SHP77 (cell line): ENCODE data around the gene MSI2.

ENCODE experiments used
- DNase-seq, 2 experiments: peaks; one replicate each; lab custom pipeline; 2025; lab: John Stamatoyannopoulos, UW

Gene MSI2

DNA sequence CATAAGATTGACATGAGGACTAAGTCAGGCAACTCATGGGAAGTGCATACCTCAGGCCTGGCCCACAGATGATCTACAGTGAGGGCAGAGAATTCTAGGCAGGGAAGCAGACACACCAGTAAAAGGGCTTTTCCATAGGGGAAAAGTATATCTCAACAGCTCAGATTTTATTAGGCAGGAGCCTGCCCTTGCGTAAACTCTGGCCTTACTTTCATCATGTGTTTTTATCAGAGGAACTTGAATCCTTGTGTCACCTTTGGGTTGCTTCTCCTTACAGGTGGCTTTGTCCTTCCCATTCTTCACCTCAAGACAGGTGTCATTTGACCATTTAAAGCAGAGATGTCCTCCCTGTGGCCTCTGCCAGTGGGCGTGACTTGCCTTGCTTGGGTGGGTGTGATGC lies 138.1 kb downstream of the MSI2 start:
- no peak for DNase-seq

GRCh38 chr17:57395721-57396321 lies 139.5 kb downstream of the MSI2 start:
- no peak for DNase-seq

- DNase-seq, result no peak
These were observed 140.2 kb downstream of the MSI2 start for GRCh38 chr17:57396511-57396921.

DNA sequence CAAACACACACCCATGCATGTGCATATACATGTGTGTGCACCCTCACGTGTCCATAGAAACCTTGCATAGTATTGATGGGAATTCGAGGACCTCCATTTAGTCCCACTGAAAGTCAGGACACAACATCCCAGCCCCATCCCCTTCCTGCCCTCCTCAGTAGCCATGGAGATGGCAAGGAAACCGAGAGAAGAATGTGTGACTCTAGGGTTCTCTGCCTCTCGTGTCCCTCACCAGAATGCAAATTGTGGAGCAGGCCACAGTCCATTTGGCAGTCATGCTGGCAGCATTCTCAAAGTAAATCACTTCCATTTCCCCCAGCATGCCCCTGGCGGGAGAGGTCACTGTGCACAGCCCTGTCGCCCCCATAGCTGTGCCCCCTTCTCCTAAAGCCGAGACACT lies 141.1 kb downstream of the MSI2 start:
- DNase-seq, result no peak

DNA sequence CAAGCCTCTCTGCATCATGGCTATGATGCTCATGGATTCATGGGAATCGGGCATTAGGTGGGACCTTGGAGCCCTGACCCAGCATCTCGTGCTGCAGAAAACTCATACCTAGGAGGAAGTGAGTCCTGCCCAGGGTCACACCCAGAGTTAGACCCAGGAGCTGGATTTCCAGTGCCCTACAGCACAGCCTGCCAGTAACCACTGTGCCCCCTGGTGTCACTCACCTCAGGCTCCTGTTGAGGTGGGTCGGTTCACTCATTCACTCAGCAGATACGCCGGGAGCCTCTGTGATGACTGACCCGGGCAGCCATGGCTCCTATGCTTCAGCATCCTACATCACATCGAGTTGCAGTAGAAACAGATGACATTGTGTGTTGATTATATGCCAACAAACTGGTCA lies 143.4 kb downstream of the MSI2 start:
- DNase-seq, result no peak

- no peak for DNase-seq
These were observed 144.3 kb downstream of the MSI2 start for GRCh38 chr17:57400648-57401047.

DNA sequence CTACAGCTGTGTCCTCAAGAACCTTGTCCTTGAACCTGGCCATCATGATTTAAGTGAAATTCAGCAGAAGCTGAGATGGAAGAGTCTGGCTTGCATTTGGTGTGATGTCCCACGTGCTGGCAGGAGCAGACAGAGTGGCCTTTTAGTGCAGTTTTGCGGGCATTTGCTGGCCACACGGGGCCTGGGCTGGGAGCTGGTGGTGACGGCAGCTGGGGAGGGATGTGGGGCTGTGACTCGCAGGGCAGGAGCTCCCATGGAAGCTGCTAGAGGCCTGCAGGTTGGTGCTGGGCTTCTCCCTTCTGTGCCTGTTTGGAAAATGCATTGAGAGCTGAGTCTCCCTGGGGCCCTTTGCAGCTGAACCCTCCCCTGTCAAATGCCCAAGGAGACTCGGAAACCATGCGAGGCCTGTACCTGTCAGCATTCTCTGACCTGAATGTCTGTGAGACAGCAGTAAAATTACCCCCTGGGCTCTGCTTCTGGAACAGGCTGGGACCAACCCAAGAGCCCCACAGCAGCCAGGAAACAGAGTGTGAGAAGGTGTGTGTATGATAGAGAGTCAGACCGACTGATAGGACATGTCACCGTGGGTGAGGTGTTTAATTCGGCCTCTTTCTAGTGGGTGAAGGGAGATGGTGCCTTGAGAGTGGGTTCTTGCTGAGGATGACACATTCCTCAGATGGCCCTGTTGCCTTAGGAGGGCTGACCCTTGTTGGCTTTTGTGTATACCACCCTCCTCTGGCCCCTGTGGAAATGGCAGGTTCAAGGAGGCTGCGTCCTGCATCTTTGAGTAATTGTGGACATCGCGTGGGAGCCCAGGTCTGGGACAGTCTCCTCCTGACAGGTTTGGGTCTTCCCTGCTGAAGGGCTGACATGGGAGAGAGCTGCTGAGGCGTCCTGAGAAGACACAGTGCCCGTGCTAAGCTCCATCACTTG lies 145.5 kb downstream of the MSI2 start:
- no peak for DNase-seq

DNA sequence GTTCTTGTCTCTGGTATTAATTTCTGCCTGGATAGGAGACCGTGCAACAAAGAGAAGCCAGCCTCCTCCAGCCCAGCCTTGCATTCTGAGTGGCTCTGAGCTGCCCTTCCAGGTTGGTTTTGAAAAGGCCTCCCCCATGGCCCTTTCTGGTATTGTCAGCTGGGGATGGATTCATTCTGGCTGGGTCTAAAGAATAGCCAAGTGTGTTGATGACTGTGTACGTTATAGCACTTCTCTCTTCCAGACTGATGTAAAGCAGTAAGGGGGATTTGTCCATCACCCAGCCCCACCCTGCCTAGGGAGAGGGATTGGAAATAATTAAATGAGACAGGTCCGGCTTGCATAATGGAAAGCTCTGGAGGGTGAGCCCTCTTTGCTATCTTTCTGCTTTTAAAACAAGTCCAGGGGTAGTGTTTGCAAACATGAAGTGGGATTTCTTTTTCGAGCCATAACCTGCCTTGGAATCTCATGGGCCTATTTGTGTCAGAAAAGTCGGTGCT lies 146.4 kb downstream of the MSI2 start:
- DNase-seq, result no peak

DNA sequence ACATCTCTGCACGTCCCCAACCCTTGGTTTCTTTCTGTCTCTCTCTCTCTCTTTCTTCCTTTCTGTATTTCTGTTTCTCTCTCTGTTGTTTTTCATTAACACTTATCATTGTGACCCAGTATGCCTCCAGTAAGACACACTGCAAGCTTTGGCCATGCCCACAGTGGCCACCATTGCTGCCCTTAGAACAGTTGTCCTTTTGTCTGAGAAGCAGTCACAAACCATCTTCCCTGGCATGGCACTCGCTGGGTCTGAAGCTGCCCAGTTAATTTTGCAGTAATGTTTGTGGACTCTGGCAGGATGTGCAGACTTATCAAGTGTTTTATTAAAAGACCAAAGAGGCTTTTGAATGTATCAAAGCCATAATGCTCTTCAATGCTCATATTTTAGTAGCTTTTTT lies 146.9 kb downstream of the MSI2 start:
- no peak for DNase-seq

DNA sequence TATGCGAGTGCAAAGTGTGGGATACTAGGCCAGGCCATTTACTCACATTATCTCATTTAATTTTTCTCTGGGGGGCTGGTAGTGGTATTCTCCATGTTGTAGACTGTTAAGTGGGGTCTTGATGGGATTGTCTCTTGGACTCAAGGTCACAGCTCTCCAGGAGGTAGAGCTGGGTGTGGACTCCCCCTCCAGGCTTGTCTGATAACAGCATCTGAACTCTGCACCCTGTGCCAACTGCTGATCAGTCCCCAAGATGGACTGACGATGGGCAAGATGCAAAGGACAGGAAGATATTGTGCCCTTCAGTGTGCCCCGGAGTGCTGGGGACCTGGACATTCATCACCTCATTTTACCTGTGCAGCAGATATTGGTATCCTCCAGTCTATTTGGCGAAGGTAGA lies 147.8 kb downstream of the MSI2 start:
- DNase-seq, result no peak

DNA sequence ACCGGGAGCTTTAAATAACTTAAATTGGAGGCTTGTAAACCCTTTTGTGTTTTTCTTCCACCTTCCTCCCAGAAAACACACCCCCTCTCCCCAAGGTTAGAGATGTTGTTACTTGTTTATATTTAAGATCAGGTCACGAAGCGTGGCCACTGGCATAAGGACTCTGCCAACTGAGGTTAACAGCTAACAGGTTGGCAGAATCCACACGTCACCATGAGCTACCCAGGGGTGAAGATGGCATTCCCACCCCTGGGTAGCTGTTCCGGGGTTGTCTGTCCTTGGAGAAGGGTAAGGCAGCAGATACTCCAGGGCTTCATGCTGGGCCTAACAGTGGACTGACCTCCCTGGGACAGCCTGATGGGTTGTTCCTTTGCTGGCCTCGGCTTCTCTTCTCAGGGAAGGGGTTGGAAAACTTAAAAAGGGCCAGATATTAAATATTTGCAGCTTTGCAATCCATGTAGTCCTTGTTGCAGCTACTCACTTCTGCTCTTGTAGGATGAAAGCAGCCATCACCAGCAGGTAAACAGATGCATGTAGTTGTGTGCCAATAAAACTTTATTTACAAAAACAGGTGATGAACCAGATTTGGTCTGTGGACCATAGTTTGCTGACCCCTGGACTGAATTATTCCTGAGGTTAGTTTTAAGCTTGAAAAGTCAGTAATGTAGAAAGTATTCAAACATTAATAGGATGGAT lies 148.6 kb downstream of the MSI2 start:
- DNase-seq, result no peak

DNA sequence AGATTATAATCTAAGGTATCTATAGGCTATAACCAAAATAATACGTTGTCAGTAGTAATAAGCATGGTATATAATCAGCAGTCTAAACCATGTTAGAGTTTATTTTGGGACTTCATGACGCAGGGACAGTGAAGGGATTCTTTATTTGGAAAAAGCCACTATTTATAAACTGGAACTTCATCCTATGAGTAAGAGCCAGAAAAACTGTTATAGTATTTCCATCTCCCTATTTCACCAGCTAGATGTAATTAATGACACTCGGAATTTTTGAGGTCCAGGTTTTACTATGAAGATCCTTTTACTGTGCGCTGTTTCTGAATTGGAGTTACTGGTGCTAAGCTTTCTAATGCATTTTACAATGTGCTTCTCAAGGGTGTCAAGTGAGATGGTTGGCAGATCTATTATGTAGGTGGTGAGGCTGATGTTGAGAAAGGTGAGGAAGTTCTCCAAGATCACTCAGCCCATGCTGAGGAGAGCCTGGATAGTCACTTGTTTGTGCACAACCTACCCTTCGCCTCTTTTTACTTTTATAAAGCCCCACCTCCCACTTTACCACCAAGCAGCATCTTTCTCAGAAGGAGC lies 149.3 kb downstream of the MSI2 start:
- no peak for DNase-seq

DNA sequence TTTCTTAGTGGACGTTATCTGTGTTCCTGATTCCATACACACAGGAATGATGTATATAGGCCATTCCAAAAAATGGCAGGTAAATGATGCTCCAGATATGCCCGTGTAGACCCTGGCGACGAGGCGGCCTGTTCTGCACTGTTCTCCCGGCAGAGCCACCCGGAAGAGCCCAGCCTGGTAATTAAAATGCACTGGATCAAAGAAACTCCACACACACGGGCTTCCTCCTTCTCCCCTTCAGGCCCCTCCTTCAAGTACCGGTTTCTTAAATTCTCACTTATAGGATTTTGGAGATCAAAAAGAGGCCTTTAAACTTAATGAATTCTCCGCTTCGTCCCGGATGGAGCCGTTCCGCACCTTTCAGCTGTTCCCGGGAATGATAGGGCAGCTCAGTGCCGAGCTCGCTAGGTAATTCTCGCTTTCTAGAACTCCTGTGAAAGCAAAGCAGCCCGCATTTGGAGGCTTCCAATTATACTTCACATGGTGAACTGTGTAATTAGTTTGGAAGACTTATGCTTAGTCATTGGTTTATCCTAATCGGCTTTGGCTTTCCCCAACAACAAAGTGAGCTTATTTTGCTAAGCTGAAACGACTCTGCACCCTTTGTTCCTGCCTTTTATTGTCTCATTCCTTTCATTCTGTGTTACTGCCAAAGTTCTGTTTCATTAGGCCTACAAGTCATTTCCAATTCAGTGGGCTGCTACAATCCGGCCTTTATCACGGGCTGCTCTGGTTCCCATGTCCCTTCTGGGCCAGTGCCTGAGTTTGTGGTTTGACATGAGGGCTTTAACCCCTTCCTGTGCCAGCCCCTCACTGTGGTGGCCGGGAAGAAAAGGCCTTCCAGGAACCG lies 150.0 kb downstream of the MSI2 start:
- DNase-seq, result no peak

GRCh38 chr17:57406981-57407286 lies 150.6 kb downstream of the MSI2 start:
- no peak for DNase-seq

DNA sequence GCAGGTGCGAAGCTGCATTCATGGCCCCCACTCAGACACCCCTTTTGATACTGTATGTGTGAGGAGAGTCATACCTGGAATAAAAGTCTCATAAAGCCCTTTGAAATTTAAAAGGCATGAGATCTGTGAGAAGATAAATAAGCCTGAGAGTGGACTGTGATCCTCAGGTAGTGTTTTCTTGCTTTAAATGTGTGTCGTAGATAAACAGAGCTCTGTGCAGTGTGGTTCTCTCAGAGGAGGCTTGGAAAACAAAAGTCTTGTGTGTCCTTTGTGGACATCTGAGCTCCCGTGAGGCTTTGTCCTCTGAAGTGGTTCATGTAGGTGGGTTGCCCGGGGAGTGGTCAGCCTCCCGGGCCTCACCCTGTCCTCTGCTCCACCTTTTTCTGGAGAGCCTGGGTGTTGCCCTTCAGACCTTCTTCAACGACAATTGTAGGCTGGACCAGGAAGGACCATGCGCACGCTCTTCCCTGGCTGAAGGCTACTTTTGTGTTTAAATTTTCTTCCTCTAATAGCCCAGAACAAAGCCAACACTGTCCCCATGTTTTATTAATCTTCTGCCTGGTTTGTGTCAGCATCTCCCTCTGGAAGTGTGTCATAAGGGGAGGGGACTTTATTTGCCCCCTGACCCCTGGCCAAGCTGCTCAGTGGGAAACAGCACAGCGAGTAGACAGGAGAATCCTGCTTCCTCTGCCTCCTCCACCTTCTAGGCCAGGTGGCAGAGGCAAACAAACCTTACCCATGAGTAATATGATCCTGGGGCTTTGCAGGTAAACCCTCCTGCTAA lies 151.2 kb downstream of the MSI2 start:
- DNase-seq, result peak; percentile 47

- peak; percentile 72 to 74 for DNase-seq
These were observed 151.9 kb downstream of the MSI2 start for GRCh38 chr17:57408071-57408811.

DNA sequence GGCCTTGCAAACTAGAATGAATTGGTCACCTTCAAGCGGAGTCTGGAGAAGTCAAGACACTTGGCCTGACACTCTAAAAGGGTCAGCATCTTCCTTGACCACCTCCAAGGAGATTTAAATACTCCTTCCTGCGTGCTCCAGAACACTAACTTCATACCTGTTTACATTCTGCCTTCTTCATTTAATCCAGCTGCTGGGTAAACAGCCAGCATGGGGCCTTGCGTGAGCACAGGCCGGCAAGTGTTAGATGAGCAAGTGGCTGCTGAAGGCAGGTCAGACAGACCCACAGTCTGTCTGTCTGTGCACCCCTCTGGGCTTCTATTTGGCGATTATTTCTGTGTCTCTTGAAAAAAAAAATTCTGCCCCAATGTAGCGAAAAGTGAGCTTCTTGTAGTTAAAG lies 153.8 kb downstream of the MSI2 start:
- DNase-seq, result no peak

- DNase-seq, result no peak
These were observed 156.3 kb downstream of the MSI2 start for GRCh38 chr17:57412520-57413096.

DNA sequence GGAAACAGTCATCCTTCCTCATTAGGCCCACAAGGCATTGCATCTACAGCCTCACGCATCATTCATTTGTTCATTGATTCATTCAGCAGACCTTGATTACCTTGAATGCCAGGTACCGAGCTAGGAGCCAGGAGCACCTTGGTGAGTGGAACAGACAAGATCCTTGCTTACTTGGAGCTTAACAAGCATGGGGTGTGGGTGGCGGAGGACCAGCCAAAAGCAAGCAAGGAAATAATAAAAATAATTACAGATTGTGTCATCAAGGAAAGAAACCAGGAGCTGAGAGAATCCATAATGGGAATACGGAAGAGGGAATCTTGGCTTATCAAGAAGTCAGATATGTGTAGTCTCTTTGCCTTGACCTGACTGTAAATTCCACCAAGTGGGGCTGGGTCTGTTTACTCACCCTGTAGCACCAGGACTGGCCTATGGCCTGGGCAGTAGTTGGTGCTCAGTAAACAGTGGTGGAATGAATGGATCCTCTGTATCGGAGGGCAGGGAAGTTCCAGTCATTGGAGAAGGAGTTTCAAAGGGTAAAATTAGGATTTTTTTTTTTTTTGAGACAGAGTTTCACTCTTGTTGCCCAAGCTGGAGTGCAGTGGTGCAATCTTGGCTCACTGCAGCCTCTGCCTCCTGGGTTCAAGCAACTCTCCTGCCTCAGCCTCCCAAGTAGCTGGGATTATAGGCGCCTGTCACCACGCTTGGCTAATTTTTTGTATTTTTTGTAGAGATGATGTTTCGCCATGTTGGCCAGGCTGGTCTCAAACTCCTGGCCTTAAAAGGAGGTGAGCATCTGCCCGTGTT lies 157.7 kb downstream of the MSI2 start:
- no peak for DNase-seq
